Activated B cell treated with CpG ODN at 0.5 μM for 24 hours (primary cell): ENCODE data around the gene ACBD6. TPM values are rescaled to one million over a fixed set of nuclear protein-coding genes. Genes with fewer than 3 reads are reported as not detected.

Source experiments
- ATAC-seq: fragments of 200-7000 bp; cut with Tn5 transposase; one replicate; pipeline ENCODE4 v1.10.0; 2021; ENCODE audit warnings: low read depth, mild to moderate bottlenecking, moderate library complexity
- CTCF ChIA-PET: fragments of 350-600 bp; sonication (Branson Sonifier 250); formaldehyde crosslinking; loops from one replicate; lab custom pipeline; 2021; ENCODE audit warnings: antibody characterized with exemption; lab: Charles Lee
- POLR2A ChIA-PET: fragments of 350-600 bp; sonication (Branson Sonifier 250); formaldehyde crosslinking; loops from one replicate; lab custom pipeline; 2021; ENCODE audit warnings: antibody characterized with exemption; lab: Charles Lee
- DNase-seq: peaks from one replicate; pipeline ENCODE4 v3.0.0; 2022
- H3K27ac Mint-ChIP-seq: one replicate; pipeline ENCODE4 v1.8.0; 2020; ENCODE audit warnings: mixed read lengths
- H3K27me3 Mint-ChIP-seq: one replicate; pipeline ENCODE4 v1.8.0; 2021; ENCODE audit warnings: mixed read lengths
- H3K36me3 Mint-ChIP-seq: one replicate; pipeline ENCODE4 v1.8.0; 2021; ENCODE audit warnings: low read depth, mixed read lengths
- H3K4me1 Mint-ChIP-seq: one replicate; pipeline ENCODE4 v1.8.0; 2021; ENCODE audit warnings: mixed read lengths
- H3K4me3 Mint-ChIP-seq: one replicate; pipeline ENCODE4 v1.8.0; 2020; ENCODE audit warnings: mild to moderate bottlenecking, mixed read lengths
- H3K9me3 Mint-ChIP-seq: one replicate; pipeline ENCODE4 v1.8.0; 2020; ENCODE audit warnings: mixed read lengths
- intact Hi-C: fragments of 100-400 bp; cut with micrococcal nuclease; formaldehyde crosslinking; loops from one replicate; pipeline ENCODE4 v1.15.1; 2024
- total RNA-seq: library from RNA; stranded (reverse); gene quantifications from 2 replicates; pipeline ENCODE4 v1.2.3, GENCODE V29; 2022
- TF ChIP-seq, protein P1 (sequence below): fragments of 200-600 bp; IDR thresholded peaks from one replicate; pipeline ENCODE4 v1.8.0; 2022; ENCODE audit warnings: antibody characterized with exemption, mild to moderate bottlenecking

Gene ACBD6
- total RNA-seq, 1 donor from 2014 or later, result 61.5 TPM

DNA sequence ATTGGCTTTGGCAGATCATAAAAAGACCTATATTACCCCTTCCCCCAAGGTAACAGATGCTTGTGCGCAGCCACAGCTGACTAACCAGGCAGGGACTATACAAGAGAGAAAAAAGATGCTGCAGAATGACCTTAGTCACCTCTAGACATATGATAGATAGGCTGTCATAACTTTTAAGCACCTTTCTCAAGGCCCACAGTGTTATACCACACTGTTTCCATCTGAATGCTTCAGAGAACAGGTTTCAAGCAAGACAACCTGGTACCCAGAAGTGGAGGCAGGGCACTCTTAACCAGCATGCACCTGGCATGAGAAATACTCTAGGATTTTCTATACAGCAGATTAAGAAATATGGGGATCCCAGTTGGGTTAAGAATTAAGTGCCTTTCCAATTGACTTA, 43.6 kb upstream of the ACBD6 start:
- Mint-ChIP-seq H3K36me3 (no peaks in the 10 kb centered on the region), H3K4me3 (no peak overlapping the region), H3K27me3 (no peaks in the 10 kb centered on the region), H3K27ac (no peak overlapping the region), H3K4me1 (no peaks in the 10 kb centered on the region), H3K9me3 (no peaks in the 10 kb centered on the region)
- intact Hi-C loops, result no loop called here
- TF ChIP-seq, protein P1, sequence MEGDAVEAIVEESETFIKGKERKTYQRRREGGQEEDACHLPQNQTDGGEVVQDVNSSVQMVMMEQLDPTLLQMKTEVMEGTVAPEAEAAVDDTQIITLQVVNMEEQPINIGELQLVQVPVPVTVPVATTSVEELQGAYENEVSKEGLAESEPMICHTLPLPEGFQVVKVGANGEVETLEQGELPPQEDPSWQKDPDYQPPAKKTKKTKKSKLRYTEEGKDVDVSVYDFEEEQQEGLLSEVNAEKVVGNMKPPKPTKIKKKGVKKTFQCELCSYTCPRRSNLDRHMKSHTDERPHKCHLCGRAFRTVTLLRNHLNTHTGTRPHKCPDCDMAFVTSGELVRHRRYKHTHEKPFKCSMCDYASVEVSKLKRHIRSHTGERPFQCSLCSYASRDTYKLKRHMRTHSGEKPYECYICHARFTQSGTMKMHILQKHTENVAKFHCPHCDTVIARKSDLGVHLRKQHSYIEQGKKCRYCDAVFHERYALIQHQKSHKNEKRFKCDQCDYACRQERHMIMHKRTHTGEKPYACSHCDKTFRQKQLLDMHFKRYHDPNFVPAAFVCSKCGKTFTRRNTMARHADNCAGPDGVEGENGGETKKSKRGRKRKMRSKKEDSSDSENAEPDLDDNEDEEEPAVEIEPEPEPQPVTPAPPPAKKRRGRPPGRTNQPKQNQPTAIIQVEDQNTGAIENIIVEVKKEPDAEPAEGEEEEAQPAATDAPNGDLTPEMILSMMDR, result no peak
- ChIA-PET CTCF (no interaction called here), POLR2A (no interaction called here)
- DNase-seq, result no peak
- ATAC-seq, result no peak

DNA sequence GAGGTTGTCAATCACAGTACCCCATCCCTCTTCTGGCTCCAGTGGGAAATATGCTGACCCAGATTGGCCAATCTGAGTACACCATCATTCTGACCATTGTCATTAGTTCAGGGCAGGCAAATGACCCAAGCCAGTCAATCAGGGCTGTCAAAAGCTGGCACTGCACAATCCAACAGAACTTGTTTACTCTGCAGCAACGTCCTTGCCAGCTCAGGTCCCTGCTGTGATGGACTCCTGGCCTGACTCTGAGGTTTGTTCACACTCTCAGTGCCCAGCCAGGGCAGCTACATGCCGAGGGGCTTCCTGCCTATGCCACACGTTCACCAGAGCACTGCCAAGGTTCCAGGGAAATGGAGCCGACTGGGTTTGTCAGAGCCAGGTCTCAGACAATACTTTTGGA, 41.7 kb upstream of the ACBD6 start:
- H3K9me3 Mint-ChIP-seq, result no peaks in the 10 kb centered on the region
- no peak overlapping the region for H3K27ac Mint-ChIP-seq
- H3K4me3 Mint-ChIP-seq, result no peak overlapping the region
- no peaks in the 10 kb centered on the region for H3K36me3 Mint-ChIP-seq
- H3K4me1 Mint-ChIP-seq, result no peaks in the 10 kb centered on the region
- no peak for DNase-seq
- ChIA-PET CTCF (no interaction called here), POLR2A (no interaction called here)
- H3K27me3 Mint-ChIP-seq, result no peaks in the 10 kb centered on the region
- TF ChIP-seq, protein P1, result no peak
- no peak for ATAC-seq
- intact Hi-C loops, result no loop called here

DNA sequence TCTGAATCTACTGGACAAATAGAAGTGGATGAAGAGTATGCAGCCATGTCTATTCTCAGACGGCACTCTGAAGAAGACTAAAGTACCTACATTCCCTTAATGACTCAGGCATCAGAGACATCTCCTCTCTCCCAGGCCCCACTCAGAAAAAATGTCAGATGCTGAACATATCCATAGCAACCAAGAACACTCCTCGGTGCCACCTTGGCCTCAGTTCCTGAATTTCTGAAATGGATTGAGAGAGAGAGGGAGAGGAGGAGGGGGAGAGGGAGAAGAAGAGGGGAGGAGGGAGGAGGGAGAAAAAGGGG, 40.4 kb upstream of the ACBD6 start:
- no peak for DNase-seq
- Mint-ChIP-seq H3K4me1 (no peaks in the 10 kb centered on the region), H3K4me3 (no peak overlapping the region), H3K27ac (no peak overlapping the region), H3K36me3 (no peaks in the 10 kb centered on the region), H3K9me3 (no peaks in the 10 kb centered on the region), H3K27me3 (peaks cover 3% of the 10 kb centered on the region)
- CTCF ChIA-PET, result no interaction called here
- TF ChIP-seq, protein P1, result no peak
- intact Hi-C loops, result no loop called here
- POLR2A ChIA-PET, result no interaction called here
- no peak for ATAC-seq

DNA sequence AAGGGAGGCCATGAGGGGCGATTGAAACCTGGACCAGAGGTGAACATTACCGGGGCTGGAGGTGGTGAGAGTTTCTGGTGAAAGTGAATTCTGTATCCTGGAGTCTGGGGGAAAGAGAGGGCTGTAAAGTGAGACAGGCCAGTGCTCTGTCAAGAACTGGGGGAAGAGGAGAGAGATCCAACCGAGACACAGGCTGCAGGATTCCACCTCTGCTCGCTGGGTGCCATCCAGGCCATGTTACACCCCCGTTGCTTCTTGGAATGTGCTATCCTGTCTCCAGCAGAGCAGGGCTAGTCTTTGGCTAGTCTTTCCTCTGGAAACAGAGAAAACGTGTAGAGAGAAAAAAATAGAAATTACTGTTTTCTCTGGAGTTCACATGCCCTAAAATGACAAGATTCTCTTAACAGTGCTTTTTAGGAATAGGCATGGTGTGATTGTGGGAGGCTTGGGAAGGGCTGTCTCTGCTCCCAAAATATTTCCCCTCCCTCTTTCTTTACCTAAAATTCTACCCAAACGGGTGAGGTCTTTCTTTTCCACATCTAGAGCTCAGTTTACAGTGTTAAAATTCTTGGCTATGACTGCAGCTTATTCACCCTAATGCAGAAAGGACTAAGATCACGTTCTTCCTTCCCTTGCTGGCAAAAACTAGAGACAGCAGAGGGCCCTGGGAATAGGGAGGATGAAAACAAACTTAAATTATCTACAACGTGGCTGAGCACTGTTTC, 39.9 kb upstream of the ACBD6 start:
- Mint-ChIP-seq H3K27me3 (peaks cover 3% of the 10 kb centered on the region), H3K36me3 (no peaks in the 10 kb centered on the region), H3K9me3 (no peaks in the 10 kb centered on the region), H3K4me3 (no peak overlapping the region), H3K4me1 (no peaks in the 10 kb centered on the region), H3K27ac (no peak overlapping the region)
- intact Hi-C loops, result no loop called here
- TF ChIP-seq, protein P1, result no peak
- ChIA-PET POLR2A (interaction anchor here (0.7 kb wide), 1 partner anchor 33 kb away, joined by 4 read pairs; no protein-coding TSS in a partner anchor), CTCF (no interaction called here)
- ATAC-seq (no peak), DNase-seq (no peak)

DNA sequence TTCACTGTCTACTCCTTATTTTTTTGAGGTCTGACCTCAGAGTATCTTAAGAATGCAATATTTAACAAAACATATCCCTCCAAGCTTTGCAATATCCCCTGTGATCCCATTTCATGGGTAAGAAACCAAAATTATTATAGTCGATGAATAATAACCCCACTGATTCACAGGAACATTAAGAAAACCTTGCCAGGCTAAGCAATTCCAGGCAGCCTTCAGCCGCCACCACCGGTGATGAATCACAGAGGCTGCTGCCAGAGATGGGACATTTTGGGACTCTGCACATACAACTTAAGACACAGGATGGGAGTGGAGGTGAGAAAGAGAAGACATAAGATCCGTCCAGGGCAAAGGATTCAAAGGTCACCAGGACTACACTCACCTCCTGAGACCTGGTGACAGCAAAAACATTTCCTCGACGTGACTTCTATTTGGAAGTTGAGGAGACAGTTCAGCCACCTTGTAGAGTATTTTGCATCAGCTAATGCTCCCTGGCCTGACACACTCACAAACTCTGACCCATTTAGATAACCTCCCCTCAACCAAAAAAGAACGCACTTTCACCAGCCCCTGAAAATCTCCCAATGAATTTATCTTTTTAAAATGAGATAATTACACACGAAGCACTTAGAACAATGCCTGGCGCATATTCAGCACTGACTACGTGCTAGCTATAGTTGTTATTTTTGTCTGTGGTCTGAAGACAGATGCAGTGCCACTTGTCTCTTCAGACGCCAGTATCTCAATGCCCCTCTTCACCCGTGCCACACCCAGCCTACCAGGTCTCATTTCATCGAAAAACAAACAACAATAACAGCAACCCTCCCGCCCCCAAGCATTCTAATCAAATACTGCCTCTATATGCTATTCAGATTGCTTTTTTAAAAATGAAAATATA, 38.6 kb upstream of the ACBD6 start:
- no peak overlapping the region for H3K4me3 Mint-ChIP-seq
- CTCF ChIA-PET, result no interaction called here
- H3K27ac Mint-ChIP-seq, result no peak overlapping the region
- H3K36me3 Mint-ChIP-seq, result no peaks in the 10 kb centered on the region
- intact Hi-C loops, result no loop called here
- TF ChIP-seq, protein P1, result no peak
- POLR2A ChIA-PET, result no interaction called here
- H3K27me3 Mint-ChIP-seq, result peaks cover 6% of the 10 kb centered on the region
- DNase-seq, result no peak
- H3K4me1 Mint-ChIP-seq, result no peaks in the 10 kb centered on the region
- H3K9me3 Mint-ChIP-seq, result no peaks in the 10 kb centered on the region
- no peak for ATAC-seq
